A549 (cell line): ENCODE data around the gene ALPK3.

Source experiments
- CBX2 ChIP-seq: fragments of 200-600 bp; sonication (generic); IDR thresholded peaks from 2 replicates; pipeline ENCODE4 v1.6.1; 2016; ENCODE audit warnings: low read depth, mild to moderate bottlenecking, borderline replicate concordance
- CHD2 ChIP-seq: fragments of 150-350 bp; IDR thresholded peaks from 2 replicates; pipeline ENCODE4 v1.6.1; 2014; ENCODE audit warnings: low read length; ENCODE audit not compliant: partially characterized antibody
- CTCF ChIP-seq: fragments of >200 bp; sonication (Bioruptor Twin); formaldehyde crosslinking; IDR thresholded peaks from 3 replicates; pipeline ENCODE4 v1.5.1; 2016
- ESRRA ChIP-seq: fragments of 150-350 bp; IDR thresholded peaks from 2 replicates; pipeline ENCODE4 v1.6.1; 2014; ENCODE audit warnings: mild to moderate bottlenecking, low read length, borderline replicate concordance
- MAFK ChIP-seq: fragments of 450-650 bp; IDR thresholded peaks from 2 replicates; pipeline ENCODE4 v1.6.1; 2014; ENCODE audit not compliant: partially characterized antibody
- MYC ChIP-seq: IDR thresholded peaks from 2 replicates; pipeline ENCODE4 v1.6.1; 2012; ENCODE audit warnings: mild to moderate bottlenecking, inconsistent platforms, low read length, improper control_type of control experiment, borderline replicate concordance
- PBX3 ChIP-seq: IDR thresholded peaks from 2 replicates; pipeline ENCODE4 v1.6.1; 2012
- POLR2A ChIP-seq: IDR thresholded peaks from 2 replicates; pipeline ENCODE4 v1.6.1; 2012; ENCODE audit warnings: mild to moderate bottlenecking, low read length
- RFX5 ChIP-seq: fragments of 450-650 bp; IDR thresholded peaks from 2 replicates; pipeline ENCODE4 v1.7.1; 2014; ENCODE audit warnings: antibody characterized with exemption, mild to moderate bottlenecking, moderate library complexity
- SREBF2 ChIP-seq: fragments of 450-650 bp; IDR thresholded peaks from 2 replicates; pipeline ENCODE4 v1.6.1; 2014; ENCODE audit warnings: mild to moderate bottlenecking, moderate library complexity
- TFCP2L1 ChIP-seq: fragments of 250-450 bp; sonication (Bioruptor Pico); IDR thresholded peaks from 2 replicates; pipeline ENCODE4 v1.5.0; 2021; ENCODE audit warnings: mild to moderate bottlenecking
- USF2 ChIP-seq: fragments of 450-650 bp; IDR thresholded peaks from 2 replicates; pipeline ENCODE4 v1.6.1; 2014; ENCODE audit warnings: antibody characterized with exemption
- ZC3H11A ChIP-seq: fragments of 450-650 bp; IDR thresholded peaks from 2 replicates; pipeline ENCODE4 v1.6.1; 2014; ENCODE audit warnings: antibody characterized with exemption, mild to moderate bottlenecking
- TF ChIP-seq, protein P1 (sequence below): fragments of 150-350 bp; IDR thresholded peaks from 2 replicates; pipeline ENCODE4 v1.6.1; 2014; ENCODE audit warnings: low read depth, mild to moderate bottlenecking, low read length

DNA sequence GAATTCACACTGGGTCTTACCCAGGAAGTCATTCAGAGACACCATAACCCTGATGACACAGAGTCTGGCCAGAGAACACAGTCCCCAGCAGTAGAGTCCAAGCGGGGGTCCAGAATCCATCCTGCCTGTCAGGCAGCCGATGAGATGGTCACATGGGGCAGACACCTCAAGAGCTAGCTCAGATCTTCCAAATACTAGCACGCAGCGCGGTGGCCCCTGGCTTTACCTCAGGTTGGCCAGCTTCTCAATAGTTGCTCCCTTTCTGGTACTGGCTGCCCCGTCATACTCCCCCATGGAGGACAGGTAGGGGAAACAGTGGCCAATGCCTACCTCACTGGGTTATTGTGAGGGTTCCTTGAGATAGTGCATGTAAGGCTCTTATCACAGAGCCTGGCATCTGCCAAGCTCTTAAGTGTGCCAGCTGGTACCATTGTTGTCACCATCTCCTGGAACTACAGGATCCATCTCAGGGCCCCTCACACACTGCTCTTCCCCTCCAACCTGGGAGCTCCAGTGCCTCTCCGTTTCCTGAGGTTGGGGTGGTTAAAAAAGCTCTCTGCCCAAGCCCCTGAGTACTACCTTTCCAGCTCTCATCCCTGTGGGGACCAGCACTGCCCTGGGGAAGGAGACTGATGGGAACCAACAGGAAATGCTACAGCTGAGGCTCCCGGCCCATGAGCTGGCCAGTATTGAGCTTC, 63.8 kb downstream of the ALPK3 start:
- no peak for TF ChIP-seq SREBF2
- no peak for TF ChIP-seq CBX2
- TF ChIP-seq CTCF, result no peak
- no peak for TF ChIP-seq TFCP2L1 (CRISPR knock-in tag)
- no peak for TF ChIP-seq MYC
- TF ChIP-seq POLR2A, result no peak
- TF ChIP-seq ESRRA, result no peak
- no peak for TF ChIP-seq RFX5
- TF ChIP-seq PBX3, result no peak
- TF ChIP-seq ZC3H11A, result no peak
- no peak for TF ChIP-seq CHD2
- TF ChIP-seq, protein P1, sequence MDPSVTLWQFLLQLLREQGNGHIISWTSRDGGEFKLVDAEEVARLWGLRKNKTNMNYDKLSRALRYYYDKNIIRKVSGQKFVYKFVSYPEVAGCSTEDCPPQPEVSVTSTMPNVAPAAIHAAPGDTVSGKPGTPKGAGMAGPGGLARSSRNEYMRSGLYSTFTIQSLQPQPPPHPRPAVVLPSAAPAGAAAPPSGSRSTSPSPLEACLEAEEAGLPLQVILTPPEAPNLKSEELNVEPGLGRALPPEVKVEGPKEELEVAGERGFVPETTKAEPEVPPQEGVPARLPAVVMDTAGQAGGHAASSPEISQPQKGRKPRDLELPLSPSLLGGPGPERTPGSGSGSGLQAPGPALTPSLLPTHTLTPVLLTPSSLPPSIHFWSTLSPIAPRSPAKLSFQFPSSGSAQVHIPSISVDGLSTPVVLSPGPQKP, result no peak
- no peak for TF ChIP-seq USF2
- TF ChIP-seq MAFK, result no peak
